ENCODE measurements around the gene FOXG1. TPM values are rescaled to one million over a fixed set of nuclear protein-coding genes. Genes with fewer than 3 reads are reported as not detected.
A peak's percentile ranks its signal among the peaks of the same experiment; 100 is the strongest.

FOXG1 gene
- polyA plus RNA-seq, 2 of the 4 experiments (the other 2 are of a cell fraction): 0.01 to 0.10 TPM

- no peak for DNase-seq (ENCODE audit: low read depth in 1 of 2, low spot score in 1 of 2)
- no peak overlapping the region for H3K4me2 ChIP-seq
- H3K9me3 ChIP-seq: no peaks in the 10 kb centered on the region
- WGBS (ENCODE audit: missing lambda C conversion rate): 64% methylated on average over 7 of the region's 7 CpGs
- no peak for TF ChIP-seq EHMT2 (IDR thresholded peaks at IDR 0.05; ENCODE audit: low read depth)
- TF ChIP-seq NFE2L2 (conservative IDR thresholded peaks at IDR 0.05; ENCODE audit: low read length): no peak
- no peak for TF ChIP-seq USF2 (IDR thresholded peaks at IDR 0.05)
- TF ChIP-seq SMC3 (IDR thresholded peaks at IDR 0.05): no peak
- no peak for TF ChIP-seq BHLHE40 (IDR thresholded peaks at IDR 0.05; ENCODE audit: low read depth, low read length)
- TF ChIP-seq HOXB13 (CRISPR knock-in tag; IDR thresholded peaks at IDR 0.05; ENCODE audit: low read depth): no peak
- no peak for ATAC-seq
- H3K27ac ChIP-seq: no peak overlapping the region
- POLR2A ChIA-PET: no interaction called here
- no peak for FAIRE-seq
- no peak overlapping the region for H3K4me3 ChIP-seq
- H3K4me1 ChIP-seq: no peaks in the 10 kb centered on the region
- CTCF ChIA-PET: interaction anchor here (1.3 to 2.9 kb wide), 3 partner anchors 9 to 1441 kb away, joined by 5 to 17 read pairs (median 5); no protein-coding TSS in a partner anchor
These were observed 6.6 kb downstream of the FOXG1 start for GRCh38 chr14:28773176-28773575.

- H3K4me2 ChIP-seq: peak overlapping the region; percentile 59
- peak in 1 of 2 experiments; percentile 43 for DNase-seq (ENCODE audit: low read depth in 1 of 2, low spot score in 1 of 2)
These were observed 7.5 kb downstream of the FOXG1 start for GRCh38 chr14:28773861-28774691.

DNA sequence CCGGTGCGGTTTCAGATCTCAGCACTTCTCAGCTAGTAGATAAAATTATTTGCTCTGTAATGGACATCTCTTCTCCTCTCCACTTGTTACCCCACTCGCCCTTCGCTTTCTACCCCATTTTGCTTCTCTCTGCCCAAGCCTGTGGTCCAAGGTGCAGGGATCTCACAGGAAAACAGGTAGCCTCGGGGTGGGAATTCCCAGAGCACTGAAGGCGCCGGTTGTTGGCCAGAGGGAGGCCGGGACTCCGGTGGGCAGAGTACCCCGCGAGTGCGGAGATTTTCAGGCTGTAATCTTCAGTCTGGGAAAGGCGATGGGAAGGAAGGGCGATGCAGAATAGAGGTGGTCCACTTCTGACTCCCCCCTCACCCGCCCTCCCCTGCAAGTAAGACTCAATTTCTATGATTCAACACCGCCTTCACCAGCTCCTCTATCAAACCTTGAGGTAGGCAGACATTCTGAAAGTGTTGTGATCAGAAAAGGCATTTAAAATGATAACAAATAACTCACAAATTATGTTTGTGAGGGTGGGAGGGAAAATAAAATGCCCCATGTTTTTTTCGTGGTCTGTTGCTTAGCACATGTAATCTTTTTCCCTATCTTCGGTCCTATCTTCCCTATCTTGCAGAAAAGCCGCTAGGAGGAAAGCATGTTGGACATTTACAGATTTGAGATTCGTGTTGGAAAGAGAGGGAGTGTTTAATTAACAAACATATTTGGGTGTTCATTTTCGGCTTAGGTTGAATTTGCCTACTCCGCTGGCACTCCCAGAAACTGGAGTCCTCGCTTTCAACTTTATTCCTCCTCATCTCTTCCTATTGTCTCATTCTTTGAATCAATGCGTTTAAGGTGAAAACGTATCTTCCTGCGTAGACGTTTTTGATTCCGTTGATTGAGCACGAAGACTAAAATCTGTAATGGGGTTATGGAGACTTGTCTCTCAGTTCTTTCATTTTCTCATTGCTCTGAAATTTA, 8.5 kb downstream of the FOXG1 start:
- no peak overlapping the region for H3K4me3 ChIP-seq
- no peaks in the 10 kb centered on the region for H3K4me1 ChIP-seq
- no peak for DNase-seq (ENCODE audit: low read depth in 1 of 2, low spot score in 1 of 2)
- ATAC-seq: no peak
- 52% methylated on average over 29 of the region's 29 CpGs for whole genome bisulfite sequencing (ENCODE audit: missing lambda C conversion rate)
- TF ChIP-seq TFCP2L1 (CRISPR knock-in tag; IDR thresholded peaks at IDR 0.05) (no peak), GATA3 (IDR thresholded peaks at IDR 0.05; ENCODE audit: borderline replicate concordance) (no peak), HOXA7 (CRISPR knock-in tag; IDR thresholded peaks at IDR 0.05) (no peak), CEBPB (IDR thresholded peaks at IDR 0.05) (no peak), HOXB13 (CRISPR knock-in tag; IDR thresholded peaks at IDR 0.05; ENCODE audit: low read depth) (no peak), FOXS1 (CRISPR knock-in tag; IDR thresholded peaks at IDR 0.05) (no peak), CHD4 (IDR thresholded peaks at IDR 0.05; ENCODE audit: borderline replicate concordance) (no peak), HEYL (CRISPR knock-in tag; IDR thresholded peaks at IDR 0.05) (no peak), RCOR1 (IDR thresholded peaks at IDR 0.05; ENCODE audit: low read depth, low read length) (no peak), BHLHE40 (IDR thresholded peaks at IDR 0.05; ENCODE audit: low read depth, low read length) (no peak), CBX2 (IDR thresholded peaks at IDR 0.05; ENCODE audit: borderline replicate concordance, low read depth) (no peak), MAZ (IDR thresholded peaks at IDR 0.05; ENCODE audit: borderline replicate concordance, low read depth, low read length) (no peak)
- TF ChIP-seq, protein P1, sequence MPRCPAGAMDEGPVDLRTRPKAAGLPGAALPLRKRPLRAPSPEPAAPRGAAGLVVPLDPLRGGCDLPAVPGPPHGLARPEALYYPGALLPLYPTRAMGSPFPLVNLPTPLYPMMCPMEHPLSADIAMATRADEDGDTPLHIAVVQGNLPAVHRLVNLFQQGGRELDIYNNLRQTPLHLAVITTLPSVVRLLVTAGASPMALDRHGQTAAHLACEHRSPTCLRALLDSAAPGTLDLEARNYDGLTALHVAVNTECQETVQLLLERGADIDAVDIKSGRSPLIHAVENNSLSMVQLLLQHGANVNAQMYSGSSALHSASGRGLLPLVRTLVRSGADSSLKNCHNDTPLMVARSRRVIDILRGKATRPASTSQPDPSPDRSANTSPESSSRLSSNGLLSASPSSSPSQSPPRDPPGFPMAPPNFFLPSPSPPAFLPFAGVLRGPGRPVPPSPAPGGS (IDR thresholded peaks at IDR 0.05): no peak
- ChIA-PET POLR2A (interaction anchor here (0.6 kb wide), 1 partner anchor 445 kb away, joined by 4 read pairs; no protein-coding TSS in a partner anchor), CTCF (interaction anchor here (0.9 to 2.9 kb wide), 6 partner anchors 10 to 1668 kb away, joined by 3 to 17 read pairs (median 4); no protein-coding TSS in a partner anchor)
- no peaks in the 10 kb centered on the region for H3K9me3 ChIP-seq
- H3K27ac ChIP-seq: no peak overlapping the region
- FAIRE-seq: no peak
- peak overlapping the region; percentile 59; the same call in 2 of the 3 replicates for H3K4me2 ChIP-seq

More at GRCh38 chr14:28773861-28774691, 7.5 kb downstream of the FOXG1 start:
- H3K27ac ChIP-seq: no peak overlapping the region
- H3K9me3 ChIP-seq: no peaks in the 10 kb centered on the region
- H3K4me1 ChIP-seq: no peaks in the 10 kb centered on the region
- FAIRE-seq (no peak), ATAC-seq (peak; percentile 88 to 92; a peak in 5 of 6 replicates)
- peak overlapping the region; percentile 24; the same call in 2 of the 3 replicates for H3K4me3 ChIP-seq
- ChIA-PET POLR2A (no interaction called here), CTCF (interaction anchor here (0.9 to 2.9 kb wide), 6 partner anchors 9 to 1669 kb away, joined by 3 to 17 read pairs (median 4); no protein-coding TSS in a partner anchor)
- WGBS (ENCODE audit: missing lambda C conversion rate): 15% methylated on average over 46 of the region's 47 CpGs
- TF ChIP-seq RAD21 (conservative IDR thresholded peaks at IDR 0.05 in 1 of 2, IDR thresholded peaks at IDR 0.05 in 1 of 2): peak; percentile 49 to 50
- TF ChIP-seq SMC3 (IDR thresholded peaks at IDR 0.05): 0 out of 3 replicates have a peak, but pooled peaks have one; percentile 10
- no peak for TF ChIP-seq JUNB (IDR thresholded peaks at IDR 0.05)
- no peak for TF ChIP-seq CHD2 (IDR thresholded peaks at IDR 0.05; ENCODE audit: low read length, partially characterized antibody)
- TF ChIP-seq TFCP2L1 (CRISPR knock-in tag; IDR thresholded peaks at IDR 0.05): no peak
- TF ChIP-seq ELK1 (IDR thresholded peaks at IDR 0.05; ENCODE audit: low read depth, low read length): no peak
- TF ChIP-seq GATA3 (IDR thresholded peaks at IDR 0.05; ENCODE audit: borderline replicate concordance): no peak
